GM18951 (cell line): Measurements from ENCODE around the gene NFIB.

Source experiments
- POLR2A ChIP-seq: IDR thresholded peaks from 4 replicates; pipeline ENCODE4 v1.6.1; 2011; ENCODE audit warnings: mild to moderate bottlenecking; ENCODE audit not compliant: insufficient read length, insufficient read depth; ENCODE audit errors: extremely low read depth
- in situ Hi-C: fragments of 300-500 bp; cut with MboI; formaldehyde crosslinking; loops from one replicate; pipeline ENCODE4 v1.12.0; 2022; ENCODE audit warnings: low sequenced_read_pairs, mixed read lengths, inconsistent platforms; ENCODE audit not compliant: unreplicated experiment

The NFIB gene

DNA sequence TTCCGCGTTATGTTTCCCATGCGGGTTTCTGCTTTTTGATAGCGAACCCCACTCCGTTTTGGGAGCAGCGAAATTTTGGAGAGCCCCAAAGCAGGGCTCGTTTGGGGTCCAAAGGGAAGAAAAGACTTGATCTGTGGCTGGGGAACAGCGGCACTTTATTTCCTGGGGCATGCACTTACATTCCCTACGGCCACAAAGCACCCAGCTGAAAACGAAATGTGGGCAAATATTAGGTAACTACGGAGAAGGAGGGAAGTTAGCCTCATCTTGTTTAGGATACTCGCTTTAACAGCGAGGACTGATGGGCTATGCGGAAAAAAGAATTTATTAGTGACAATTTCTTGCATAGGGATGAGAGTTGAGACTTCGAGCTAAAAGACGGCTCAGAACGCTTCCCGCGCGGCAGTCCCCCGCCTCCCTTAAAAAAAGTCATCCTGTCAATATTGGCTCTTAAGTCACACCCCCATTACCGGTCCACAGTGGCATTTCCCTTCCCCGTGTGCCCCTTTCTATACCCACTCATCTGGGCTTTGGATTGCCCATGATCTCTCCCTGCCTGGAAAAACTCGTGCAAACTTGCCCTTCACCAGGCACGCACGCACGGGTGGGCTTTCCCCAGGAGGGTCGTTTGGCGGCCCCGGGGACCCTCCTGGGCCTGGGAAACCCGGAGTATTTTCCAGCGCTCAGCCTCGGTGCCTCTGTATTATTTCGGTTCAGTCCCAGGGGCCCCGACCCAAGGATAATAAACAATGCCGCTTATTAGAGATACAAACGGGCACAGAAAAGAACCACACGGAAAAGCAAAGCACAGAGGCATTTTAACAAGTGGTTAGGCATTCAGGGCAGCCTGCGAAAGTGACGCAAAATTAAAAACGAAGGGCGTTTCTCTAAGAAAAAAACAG is 35.8 kb upstream of the NFIB start:
- TF ChIP-seq POLR2A, result no peak
- in situ Hi-C loops, result loop anchor here (25.0 kb wide), 1 partner anchor 912 kb away; no protein-coding TSS in a partner anchor

DNA sequence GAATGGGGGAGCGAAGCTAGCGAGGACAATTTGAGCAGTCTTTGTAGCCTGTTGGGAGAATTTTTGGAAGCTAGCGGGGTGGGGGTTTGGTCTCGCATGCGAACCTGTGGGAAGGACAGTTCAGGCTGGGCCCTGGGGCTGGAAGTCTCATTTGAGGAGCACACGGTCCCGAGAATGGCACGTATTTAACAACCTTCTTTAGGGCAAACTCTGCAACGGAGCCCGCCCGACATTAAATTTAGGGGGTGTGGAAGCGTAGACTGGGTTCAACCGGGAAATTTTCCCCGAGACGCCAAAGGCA is 35.2 kb upstream of the NFIB start:
- in situ Hi-C loops, result no loop called here
- TF ChIP-seq POLR2A, result no peak

DNA sequence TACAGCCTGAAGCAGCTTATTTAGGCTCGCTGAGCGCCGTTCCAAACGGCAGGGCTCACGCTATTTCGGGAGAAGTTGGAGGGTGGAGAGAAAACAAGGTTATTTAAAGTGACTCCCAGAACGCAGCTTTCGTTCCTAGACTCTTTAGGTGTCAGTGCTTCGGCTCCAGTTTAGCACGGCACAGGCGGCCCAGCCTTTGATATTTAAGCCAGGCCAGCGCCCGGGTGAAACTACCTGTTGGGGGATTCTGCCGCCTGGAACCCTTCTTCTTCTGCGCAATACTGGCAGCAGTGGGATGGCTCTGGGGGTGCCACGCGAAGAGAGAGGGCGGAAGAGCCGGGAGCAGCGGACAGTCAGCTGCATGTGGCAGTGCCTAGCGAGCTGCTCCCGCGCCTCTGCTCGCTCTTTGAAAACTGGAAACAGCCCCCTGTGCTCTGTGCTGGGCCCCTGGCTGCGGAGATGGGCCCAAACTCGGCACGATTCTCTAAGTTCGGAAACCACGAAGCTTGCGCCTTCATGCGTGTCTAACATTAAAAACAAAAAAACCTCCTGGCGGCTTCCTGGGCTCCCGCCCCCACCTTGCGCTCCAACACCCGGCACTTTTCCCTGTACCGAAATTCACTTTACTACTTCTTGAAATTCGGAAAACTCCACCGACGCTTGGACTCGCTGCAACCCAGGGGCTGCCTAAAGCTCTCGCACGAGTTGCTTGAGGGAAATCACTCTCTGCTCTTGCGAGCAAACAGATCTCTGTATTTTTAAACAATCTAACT is 34.6 kb upstream of the NFIB start:
- in situ Hi-C loops, result no loop called here
- no peak for TF ChIP-seq POLR2A

DNA sequence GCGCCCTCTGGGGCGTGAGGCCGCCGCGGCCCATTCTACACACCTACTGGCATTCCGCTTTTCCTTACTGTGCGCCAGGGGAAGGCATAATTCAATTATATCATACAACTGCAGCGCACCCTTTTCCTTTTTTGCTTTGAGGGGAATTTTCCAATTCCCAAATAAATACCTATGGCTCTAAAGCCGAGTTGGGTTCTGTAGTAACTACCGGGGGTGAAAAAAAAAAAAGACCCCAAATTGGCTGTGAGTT is 34.1 kb upstream of the NFIB start:
- in situ Hi-C loops, result no loop called here
- TF ChIP-seq POLR2A, result no peak

DNA sequence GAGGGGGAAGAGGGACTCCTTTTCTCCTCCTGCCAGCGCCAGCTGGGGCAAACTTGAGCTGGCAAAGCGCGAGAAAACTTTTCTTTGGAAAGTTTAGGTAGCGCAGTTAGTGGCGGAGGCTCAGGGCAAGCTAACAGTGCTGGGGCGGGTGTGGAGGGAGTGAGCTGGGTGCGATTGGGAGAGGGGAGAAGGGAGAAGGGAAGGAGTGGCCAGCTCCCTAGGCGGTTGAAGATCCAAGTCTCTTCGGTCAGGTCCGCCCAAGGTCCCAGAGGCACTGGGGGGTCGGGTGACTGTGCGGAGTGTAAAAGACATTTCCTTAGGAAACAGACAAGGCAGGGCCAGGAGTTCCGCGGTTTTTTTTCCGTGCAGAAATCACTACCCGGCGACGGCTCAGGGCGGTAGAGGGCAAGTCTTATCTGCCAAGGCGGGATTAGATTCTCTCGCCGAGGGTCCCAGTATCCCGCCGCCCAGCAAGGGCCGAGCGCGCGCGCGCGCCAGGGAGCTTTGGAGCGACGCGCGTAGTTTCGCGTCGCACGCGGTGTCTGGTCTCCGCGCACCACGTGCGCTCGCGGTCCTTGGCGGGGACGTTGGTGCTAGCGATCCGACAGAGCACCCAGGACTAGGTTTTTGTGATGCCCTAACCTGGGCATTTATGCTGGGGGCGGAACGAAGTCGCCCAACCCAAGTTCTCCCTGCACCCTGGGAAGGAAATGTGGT is 33.6 kb upstream of the NFIB start:
- in situ Hi-C loops, result no loop called here
- TF ChIP-seq POLR2A, result no peak

DNA sequence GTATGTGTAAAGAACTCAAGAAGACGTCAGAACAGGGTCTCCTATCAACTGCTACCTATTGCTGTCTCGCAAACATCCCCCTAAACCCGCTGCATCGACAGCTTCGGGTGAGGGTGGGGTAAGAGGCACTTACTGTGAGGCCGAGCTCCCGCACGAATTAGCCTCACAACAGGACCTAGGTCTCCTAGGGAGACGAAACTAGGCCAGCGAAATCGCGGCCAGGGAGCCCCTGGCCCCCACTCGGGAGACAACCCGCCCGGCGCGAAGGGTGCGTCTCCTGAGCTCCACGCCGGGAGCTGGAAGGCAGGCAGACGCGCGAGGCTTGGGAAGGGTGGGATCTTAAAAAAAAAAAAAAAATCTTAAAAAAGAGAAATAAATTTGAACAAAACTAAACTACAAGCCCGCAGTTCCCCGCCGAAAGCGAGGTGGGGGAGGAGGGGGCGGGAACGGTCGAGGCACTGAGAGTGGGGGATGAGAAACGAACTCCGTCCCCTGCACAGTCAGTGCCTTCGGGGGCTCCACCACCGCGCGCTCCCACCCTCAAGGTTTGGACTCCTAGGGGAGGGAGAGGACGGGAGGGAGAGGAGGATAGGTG is 33.0 kb upstream of the NFIB start:
- in situ Hi-C loops, result no loop called here
- TF ChIP-seq POLR2A, result no peak

DNA sequence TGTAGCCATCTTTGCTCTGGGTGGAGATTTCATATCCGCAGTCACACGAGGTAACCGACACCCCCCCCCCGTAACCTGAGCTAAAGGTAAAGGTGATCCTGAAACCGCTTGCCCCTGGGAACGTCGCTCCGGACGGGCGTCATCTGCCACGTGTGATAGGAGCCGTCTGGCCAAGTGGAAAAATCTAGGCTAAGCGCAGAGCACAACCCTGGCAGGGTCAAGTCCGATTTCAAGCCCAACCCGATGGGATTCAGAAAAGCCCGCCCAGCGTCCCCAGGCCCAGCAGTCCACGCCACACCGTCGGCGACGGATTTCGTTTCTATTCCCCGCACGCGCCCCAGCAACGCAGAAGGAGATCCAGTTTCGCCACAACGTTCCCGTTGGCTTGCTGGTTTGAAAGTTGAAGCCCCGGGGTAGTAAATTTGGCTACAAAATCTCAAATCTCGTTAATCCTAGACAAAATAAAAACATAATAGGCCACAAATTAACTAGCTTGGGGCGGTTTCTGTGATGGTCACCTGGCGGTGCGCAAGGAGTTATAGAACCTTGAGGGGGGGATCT is 32.4 kb upstream of the NFIB start:
- in situ Hi-C loops, result no loop called here
- no peak for TF ChIP-seq POLR2A

DNA sequence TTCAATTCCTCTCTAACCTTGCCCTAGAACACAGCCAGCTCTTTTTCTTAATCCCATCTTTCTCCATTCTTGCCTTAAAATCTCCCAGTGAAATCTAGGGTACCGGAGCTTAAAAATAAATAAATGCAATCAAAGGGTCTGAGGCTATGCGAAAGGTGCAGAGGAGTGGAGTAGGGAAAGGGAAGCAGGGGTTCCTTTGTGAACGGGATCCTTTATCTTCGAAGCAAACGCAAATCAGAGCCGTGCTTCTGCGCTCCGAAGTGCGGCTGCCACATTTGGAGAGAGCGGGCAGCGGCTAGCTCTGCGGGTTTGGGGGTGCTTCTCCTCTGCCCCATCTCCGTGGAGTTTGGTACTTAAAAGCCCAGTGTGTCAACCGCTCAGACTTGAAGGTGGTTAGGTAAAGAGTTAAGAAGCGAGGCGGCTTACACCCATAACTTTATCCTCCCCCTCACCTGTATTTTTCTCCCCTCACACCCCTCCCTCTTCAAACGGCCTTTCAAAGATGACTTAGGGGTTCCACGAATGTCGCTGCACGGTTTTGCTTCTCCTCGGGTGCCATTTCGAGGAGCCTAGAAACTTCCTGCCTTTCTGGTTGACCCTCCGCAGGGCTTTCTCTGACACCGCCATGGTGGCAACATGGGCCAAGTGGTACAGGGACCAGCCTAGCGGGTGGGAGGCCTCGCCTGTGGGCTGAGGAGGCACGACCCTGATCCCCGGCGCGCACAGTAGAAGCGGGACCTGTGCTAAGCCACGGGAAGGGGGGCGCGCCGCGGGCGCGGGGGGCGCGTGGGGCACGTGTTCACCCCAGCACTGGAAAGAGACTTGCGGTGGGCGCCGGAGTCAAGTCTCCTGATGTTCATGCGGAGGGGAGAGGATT is 31.7 kb upstream of the NFIB start:
- in situ Hi-C loops, result no loop called here
- no peak for TF ChIP-seq POLR2A

DNA sequence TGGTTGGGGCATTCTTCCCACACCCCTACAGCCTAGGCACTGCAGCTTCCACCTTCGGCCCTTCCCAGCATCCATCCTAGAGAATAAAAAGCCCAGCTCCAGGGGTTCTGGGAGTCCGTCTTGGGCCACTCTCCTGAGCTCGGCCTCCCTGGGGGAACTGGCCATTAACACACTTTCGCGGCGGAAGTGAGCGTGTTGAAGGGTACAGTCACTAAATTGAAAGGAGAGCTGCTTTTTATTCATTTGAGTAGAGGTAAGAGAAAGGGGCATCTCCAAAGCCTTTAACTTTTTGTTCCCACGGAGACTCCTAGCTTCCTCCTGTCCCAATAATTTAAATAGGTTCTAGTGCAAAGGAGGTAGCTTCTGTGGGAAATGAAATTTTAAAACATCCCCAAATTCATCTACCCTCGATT is 31.0 kb upstream of the NFIB start:
- in situ Hi-C loops, result no loop called here
- no peak for TF ChIP-seq POLR2A

DNA sequence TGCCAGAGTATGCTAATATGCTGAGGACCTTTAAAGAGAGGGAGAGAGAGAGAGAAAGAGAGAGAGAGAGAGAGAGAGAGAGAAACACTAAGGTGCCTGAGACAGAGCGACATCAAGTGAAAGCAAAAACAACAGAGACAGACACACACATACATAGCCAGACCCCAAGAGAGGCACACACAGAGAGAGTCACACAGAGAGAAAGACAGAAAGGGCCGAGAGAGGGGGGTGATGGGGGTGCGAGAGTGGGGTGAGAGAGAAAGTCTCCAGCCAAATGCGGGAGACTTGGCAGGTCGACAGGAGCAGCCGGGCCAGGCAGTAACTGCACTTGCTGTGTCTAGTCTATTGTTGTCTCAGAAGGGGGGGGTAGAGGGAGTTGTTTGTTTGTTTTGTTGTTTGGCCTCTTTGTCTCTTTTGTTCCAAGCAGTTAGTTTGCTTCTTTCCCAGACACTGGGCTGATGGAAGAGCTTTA is 30.1 kb upstream of the NFIB start:
- in situ Hi-C loops, result no loop called here
- no peak for TF ChIP-seq POLR2A

DNA sequence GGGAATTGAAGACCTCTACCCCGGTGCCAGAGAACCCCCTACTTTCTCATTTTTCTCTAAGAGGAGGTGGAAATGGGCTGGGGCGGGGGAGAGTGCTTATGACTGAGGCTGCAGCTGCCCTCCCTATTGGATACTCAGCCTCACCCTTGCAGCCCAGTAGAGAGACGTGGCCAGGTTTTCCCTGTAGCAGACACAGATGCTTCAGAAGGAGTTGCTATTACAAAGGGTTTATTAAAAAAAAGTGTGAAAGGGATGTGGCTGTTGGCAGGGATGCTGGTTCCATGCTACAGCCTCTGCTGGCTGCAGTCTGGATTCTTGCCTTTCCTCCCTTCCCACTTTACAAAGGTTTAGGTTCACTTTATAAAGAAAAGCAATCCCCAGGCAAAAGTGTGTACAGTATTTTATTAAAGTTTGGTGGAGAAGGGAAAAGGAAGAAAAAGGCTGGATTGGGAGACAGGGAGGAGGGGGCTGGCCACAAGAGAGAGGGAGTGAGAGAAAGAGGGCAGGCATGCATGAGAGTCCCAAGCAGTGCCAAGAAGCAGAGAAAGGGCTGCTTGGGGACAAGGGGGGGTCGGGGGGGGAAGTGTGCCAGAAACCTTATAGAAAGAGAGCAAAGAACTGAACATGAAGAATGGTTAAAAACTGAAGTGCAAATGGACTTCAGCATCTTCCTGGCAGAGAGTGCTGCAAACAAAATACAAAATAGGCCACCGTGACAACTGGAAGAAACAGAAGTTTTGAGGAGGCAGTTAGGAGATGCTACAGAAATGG is 29.5 kb upstream of the NFIB start:
- TF ChIP-seq POLR2A, result no peak
- in situ Hi-C loops, result no loop called here

DNA sequence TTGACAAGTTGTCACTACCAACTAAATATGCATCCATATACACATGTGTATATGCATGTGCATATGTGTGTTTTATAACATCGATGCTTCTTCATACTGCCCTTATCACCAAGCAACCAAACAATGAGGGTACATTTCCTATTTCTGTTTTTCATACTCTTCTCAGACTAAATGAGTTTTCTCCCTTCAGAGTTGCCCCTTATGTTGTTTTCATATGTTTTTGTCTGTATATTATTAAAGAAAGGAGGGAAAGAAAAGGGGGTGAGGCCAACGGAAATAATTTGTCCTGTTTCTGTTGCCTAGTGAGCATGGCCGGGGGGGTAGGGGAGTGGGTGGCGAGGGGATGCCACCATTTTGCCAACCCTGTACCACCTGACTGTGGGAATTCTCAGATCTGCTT is 28.8 kb upstream of the NFIB start:
- TF ChIP-seq POLR2A, result no peak

More for the DNA sequence above, 28.8 kb upstream of the NFIB start:
- in situ Hi-C loops, result no loop called here
